ENCODE measurements around the gene SOWAHA. TPM values are rescaled to one million over a fixed set of nuclear protein-coding genes. Genes with fewer than 3 reads are reported as not detected.
A peak's percentile ranks its signal among the peaks of the same experiment; 100 is the strongest.

SOWAHA gene
- total RNA-seq (2014; rRNA removed; shearing (Covaris generic)), result 2.9 and 4.6 TPM in 2 replicates

GRCh38 chr5:132812781-132813598 is at the start of gene SOWAHA:
TSS of gene SOWAHA (plus strand) at chr5:132813302. CDS start at chr5:132813622, 320 bp downstream.
- no peak for DNase-seq (ENCODE audit: low spot score)

GRCh38 chr5:132764051-132764450 is 49.1 kb upstream of the SOWAHA start:
- no peak for DNase-seq (ENCODE audit: low spot score)

GRCh38 chr5:132764671-132765238 is 48.3 kb upstream of the SOWAHA start:
- no peak for DNase-seq (ENCODE audit: low spot score)

GRCh38 chr5:132765311-132766019 is 47.6 kb upstream of the SOWAHA start:
- DNase-seq (ENCODE audit: low spot score), result no peak

GRCh38 chr5:132766020-132766805 is 46.9 kb upstream of the SOWAHA start:
- DNase-seq (ENCODE audit: low spot score), result no peak

- no peak for DNase-seq (ENCODE audit: low spot score)
Measured at GRCh38 chr5:132766806-132767055, 46.4 kb upstream of the SOWAHA start.

- no peak for DNase-seq (ENCODE audit: low spot score)
Measured at GRCh38 chr5:132767150-132767549, 46.0 kb upstream of the SOWAHA start.

- DNase-seq (ENCODE audit: low spot score), result no peak
Measured at GRCh38 chr5:132768485-132768868, 44.6 kb upstream of the SOWAHA start.

- DNase-seq (ENCODE audit: low spot score), result no peak
Measured at GRCh38 chr5:132770476-132771159, 42.5 kb upstream of the SOWAHA start.

GRCh38 chr5:132771503-132771998 is 41.6 kb upstream of the SOWAHA start:
- no peak for DNase-seq (ENCODE audit: low spot score)

GRCh38 chr5:132772291-132773070 is 40.6 kb upstream of the SOWAHA start:
- no peak for DNase-seq (ENCODE audit: low spot score)

- DNase-seq (ENCODE audit: low spot score), result no peak
Measured at GRCh38 chr5:132773114-132773513, 40.0 kb upstream of the SOWAHA start.

GRCh38 chr5:132773601-132774355 is 39.3 kb upstream of the SOWAHA start:
- no peak for DNase-seq (ENCODE audit: low spot score)

GRCh38 chr5:132774406-132774805 is 38.7 kb upstream of the SOWAHA start:
- peak; percentile 60 for DNase-seq (ENCODE audit: low spot score)

- no peak for DNase-seq (ENCODE audit: low spot score)
Measured at GRCh38 chr5:132774896-132775295, 38.2 kb upstream of the SOWAHA start.

- DNase-seq (ENCODE audit: low spot score), result peak; percentile 52
Measured at GRCh38 chr5:132775476-132775961, 37.6 kb upstream of the SOWAHA start.

GRCh38 chr5:132776131-132776937 is 36.8 kb upstream of the SOWAHA start:
- peak; percentile 30 for DNase-seq (ENCODE audit: low spot score)

GRCh38 chr5:132776938-132777208 is 36.2 kb upstream of the SOWAHA start:
- no peak for DNase-seq (ENCODE audit: low spot score)
